ENCODE data around the gene ZNF407.
"Not testable (repeated sequence)": the region's sequence is repeated elsewhere in the genome, so short reads cannot be mapped to it uniquely, and the experiment has no call there.

ZNF407 gene

DNA sequence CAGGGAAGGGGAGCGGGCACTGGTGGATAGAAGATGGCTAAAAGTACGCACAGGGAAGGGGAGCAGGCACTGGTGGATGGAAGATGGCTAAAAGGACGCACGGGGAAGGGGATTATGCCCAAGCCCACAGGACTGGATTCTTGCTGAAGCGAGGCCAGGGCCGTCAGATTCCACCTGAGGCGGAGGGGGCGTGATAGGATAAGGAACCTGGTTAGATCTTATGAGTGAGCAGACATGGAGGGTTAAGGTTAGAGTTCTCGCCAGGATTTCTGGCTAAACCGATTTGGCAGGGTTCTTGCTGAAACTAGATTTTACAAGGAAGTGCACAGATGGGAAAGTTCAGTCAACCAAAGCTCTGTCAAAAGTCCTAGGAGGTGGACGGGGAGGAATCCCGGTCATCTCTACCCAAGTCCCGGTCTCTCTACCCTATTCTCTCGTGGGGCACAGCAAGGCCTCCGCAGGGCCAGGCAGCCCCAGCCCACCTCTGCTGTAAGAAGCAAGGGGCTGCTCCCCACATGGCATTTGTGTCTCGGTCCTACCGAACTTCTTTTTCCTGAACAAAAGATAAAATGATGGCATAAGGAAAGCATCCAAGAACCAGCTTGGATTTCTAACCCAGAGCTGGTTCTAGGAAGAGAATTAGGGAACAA is 470.5 kb downstream of the ZNF407 start:
- DNase-seq = no peak

DNA sequence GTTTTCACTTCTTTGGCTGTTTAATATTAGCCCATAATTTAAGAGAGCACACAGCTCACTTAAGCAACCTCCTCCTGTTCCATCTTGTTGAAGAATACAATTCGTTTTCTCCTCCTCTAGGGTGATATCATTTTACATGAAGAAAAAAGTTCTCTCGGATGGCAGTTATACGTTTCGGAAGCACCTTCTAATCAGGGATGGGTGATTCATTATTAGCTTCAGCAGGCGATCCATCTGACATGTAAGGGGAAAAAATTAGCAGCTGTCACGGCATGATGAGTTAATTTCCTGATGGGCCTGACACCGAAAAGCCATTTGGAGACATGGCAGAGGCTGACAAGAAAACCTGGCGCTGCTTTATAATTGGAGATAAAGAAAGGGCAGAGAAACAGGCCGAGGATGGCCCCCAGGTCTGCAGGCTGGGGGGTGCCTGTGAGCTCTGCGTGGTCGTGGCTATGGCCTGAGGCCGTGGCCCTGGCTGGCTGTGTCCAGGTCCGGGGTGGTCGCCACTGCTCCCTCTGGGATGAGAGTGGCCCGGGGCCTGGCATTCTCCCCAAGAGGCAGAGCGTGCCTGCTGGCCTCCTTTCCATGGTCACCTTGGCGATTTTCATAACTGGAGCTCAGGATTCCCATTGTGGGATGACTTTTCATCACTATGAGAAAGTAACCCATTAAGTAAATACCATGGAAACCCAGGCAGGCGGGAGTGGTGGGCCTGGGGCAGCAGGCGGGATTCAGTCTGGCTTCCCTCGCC is 471.2 kb downstream of the ZNF407 start:
- DNase-seq = no peak

DNA sequence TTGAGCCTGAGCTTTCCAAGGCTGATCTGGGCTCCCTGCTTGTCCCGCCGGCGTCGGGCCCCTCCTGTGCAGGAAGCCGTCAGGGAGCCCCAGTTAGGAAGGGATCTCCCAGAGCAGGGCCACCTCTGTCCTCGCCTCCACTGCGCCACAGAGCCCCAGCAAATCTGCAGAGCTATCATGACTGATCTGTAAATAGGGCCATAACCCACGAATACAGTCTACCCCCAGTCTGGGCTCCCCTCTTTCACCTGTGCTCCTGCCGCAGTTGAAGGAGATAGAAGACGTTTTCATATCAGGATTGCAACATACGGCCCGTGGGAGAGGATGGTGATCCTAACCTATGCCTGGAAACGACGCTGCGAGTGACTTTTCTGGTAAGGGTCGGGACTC is 472.6 kb downstream of the ZNF407 start:
- DNase-seq = no peak

DNA sequence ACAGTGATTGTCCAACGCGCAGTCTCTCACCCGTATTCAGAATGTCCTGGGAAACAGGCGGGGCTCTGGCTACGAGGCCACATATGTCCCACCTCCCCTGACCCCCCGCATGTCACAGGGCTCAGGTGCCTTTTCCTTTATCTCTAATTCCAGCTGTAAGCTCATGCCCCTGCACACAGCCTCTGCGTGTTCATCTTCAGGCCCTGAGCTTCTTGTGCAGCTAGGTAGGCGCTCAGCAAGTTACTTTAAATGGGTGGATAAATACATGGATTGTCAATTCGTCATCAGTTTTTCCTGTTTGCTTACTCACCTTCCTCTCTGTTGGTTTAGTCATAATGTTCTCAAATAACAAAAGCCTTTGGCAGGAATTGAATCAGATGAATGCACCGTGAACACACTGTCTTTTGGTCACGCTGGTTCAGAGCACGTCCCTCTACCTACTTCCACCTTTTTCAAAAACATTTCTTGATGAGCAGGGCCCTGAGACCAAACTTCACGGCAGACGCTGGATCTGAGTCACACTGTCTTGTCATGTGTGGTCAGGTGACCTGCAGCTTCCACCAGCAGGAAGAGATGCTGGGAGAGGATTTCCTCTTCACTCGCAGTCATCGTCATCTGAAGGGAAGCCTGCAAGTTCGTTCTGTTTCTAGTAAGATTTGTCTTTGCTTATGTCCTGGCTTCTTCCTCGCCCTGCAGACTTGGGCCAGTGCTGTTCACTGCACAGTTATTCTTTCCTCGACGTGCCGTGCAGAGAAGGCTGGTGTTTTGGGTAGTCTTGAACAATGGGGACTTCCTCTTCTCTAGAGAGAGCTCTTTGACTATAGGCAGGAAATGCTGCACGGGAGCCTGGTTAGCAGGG is 473.2 kb downstream of the ZNF407 start:
- DNase-seq = peak in 8 of 51 donors; percentile 9 to 57 (median 24)

DNA sequence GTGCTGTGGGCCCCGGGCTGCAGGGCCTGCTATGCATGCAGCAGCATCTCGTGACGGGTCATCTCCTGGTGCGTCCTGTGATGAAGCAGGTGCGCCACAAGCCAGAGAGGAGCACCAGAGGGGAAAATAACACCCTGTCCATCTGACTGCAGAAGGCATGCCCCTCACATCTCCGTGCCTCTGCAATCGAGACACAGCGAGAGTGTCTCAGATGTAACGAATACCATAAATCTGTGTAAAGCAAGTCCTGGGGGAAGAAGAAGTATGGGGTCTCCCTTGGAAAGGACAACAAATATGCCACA is 473.8 kb downstream of the ZNF407 start:
- DNase-seq = no peak

DNA sequence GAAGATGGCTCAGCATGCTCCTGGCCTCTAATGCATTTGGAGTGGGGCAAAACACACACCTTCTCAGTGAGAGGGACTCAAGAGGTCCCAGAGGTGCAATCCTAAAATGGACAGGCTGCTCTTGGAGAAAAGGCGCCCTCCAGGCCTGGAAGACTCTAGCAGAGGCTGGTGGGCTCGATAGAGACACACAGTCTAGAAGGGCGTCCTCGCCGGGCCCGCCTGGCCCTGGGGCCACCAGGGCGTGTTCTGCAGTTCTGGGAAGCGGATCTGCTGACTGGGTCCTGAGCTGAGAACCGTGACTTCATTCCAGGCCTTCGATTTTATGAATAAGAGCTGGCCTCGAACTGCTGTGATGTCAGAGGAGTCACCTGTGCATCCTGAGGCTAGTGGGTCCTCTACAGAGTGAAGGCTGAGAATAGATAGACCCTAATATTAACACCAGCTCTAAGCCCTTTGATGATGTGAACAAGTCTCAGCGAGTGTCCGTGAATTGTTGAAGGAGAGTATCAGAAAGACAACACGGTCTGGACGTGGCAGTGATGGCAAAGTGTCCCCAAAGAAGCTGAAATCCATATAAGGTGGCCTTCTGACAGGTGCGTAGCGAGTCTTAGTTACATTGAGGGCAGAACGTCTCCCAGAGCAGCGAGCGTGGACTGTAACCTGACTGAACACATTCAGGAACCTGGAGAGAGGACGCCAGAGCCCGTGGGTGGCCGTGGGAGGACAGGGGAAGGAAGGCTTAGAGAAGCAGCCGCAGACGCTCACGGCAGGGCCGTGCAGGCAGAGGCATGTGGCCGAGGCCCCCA is 474.4 kb downstream of the ZNF407 start:
- no peak for DNase-seq

DNA sequence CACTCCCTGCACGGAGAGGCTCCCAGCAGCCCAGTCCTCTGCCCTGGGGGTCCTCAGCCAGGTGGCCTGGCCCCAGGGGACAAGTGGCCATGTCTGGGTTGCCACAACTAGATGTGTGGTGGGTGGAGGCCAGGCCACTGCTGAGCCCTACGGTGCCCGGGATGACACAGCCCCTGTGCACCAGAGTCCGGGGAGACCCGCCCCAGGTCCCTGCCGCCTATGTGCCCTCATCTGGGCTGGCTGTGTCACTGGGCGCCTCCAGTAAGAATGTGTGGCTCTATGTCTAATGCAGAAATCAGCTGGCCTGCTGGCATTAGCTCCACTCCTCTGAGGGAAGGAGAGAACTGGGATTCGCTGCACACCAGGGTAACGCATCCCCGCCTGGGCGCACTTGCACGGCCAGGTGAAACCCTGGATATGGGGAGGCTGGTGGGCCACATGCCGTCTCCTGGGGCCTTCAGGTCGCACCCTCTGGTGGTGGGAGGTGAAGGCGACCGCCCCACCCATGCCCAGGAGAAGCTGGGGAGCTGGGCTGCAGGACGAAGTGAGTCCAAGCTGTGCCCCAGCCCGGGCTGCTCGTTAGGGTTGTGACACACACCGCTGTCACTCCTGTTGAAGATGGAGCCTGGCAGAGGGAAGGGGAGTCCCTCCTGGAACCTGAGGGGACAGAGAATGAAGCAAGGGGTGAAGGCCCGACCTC is 475.2 kb downstream of the ZNF407 start:
- no peak for DNase-seq

DNA sequence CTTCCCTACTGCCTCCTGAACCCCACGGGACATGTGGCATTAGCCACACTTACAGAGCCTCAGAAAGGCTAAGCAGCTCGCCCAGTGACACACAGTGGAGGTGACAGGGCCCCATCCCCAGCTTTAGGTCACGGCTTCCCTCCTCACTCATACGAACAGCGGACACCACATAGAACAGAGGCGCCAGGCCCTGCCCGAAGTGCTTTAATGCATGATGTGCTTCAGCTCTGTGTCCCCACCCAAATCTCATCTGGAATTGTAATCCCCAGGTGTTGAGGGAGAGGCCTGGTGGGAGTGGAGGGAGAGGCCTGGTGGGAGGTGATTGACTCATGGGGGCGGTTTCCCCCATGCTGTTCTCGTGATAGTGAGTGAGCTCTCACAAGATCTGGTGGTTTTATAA is 476.0 kb downstream of the ZNF407 start:
- no peak for DNase-seq

DNA sequence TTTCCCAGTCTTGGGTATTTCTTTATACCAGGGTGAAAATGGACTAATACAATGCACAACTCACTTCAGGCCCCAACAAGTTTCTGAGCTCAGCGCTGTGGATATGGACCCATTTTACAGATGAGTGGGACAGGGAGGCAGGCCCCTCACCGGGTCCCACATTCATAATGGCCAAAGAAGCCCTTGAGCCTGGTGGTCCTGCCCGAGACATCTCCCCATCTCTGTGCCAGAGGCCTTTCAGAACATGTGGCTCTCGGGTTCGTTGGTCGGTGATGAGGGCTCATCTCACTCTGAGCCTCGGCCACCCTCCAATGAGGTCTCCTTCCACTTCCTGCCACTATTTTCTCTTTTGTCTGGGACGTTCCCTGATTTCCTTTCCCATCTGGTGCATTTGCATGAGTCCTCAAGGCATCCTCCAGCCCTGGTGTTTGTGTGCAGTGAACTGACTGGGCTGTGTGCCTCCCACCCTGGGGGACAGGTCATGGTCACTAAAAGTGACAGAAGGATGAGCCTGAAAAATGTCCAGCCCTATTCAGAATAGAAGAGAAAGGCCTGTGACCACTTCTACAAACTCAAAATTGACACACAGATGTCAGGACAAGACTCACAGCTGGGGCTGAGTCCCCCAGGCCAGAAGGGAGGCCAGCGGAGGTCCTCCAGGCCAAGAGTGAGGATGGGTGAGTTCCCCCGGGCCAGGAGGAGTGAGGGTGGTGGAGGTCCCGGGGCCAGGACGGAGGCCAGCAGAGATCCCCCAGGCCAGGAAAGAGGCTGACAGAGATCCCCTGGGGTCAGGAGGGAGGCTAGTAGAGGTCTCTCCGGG is 476.7 kb downstream of the ZNF407 start:
- DNase-seq = no peak

DNA sequence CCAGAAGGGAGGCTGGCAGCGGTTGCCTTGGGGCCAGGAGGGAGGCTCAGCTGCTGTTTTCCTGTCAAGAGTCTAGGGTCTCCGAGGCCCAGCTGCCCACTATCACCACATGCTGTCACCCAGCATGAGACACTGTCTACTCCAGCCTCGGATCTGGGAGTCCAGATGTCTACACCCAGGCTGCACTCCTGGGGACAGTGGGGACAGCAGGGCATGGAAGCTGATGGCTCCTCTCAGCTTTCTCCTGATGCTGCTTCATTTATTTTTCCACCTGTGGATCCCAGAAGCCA is 477.3 kb downstream of the ZNF407 start:
- DNase-seq = no peak

DNA sequence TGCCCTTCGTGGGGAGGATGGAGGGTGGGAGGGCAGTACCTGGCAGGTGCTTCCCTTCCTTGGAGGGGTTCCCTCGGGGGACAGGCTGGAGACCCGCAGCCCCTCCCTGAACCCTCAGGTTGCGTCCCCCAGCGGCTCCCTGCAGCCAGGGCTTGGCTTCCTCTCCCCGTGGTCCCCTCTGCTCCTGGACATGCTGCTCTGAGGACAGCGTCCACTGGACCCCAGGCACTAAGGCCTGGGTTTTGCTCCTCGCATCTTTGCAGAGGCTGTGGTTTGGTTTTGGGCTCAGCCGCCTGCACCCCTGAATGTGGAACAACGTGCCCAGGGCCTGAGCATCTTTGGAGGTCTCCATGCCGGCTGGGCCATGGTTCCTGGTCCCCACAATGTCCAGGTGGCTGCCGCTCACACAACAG is 477.8 kb downstream of the ZNF407 start:
- no peak for DNase-seq

DNA sequence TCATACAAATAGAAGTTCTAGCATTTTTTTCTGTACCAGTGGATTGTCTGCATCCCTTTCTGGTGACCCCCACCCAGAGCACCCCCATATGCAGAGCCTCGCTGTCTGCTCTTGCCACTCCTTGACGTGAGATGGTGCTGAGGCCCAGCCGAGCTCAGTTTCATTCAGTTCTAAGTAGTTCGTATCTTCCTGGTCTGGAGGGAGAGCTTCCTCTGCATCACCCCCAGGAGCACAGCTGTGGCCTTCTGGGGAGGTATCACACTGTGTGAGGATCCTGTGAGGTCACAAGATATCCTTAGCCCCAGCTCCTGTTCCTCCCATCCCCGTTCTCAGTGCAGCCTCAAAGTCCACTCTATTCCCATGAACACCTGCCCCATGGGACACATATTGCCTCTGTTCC is 478.6 kb downstream of the ZNF407 start:
- no peak for DNase-seq

DNA sequence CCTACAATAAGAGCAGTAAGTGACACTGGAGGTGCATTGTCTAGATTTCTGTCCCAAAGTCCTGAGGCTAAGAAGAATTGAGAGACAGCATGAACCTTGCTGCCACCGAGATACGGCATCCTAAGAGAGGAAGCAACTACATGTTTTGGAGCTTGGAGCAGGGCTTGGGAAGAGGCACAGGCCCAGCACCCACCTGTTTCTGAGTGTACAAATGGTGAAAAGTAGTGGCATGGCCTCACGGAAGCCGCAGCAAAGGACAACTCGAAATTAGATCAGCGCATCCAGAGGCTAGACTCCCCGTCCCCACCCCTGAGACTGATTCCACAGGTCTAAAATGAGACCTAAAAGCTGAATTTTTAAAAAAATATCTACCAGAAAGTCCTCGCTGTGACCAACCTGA is 483.8 kb downstream of the ZNF407 start:
- DNase-seq = no peak

DNA sequence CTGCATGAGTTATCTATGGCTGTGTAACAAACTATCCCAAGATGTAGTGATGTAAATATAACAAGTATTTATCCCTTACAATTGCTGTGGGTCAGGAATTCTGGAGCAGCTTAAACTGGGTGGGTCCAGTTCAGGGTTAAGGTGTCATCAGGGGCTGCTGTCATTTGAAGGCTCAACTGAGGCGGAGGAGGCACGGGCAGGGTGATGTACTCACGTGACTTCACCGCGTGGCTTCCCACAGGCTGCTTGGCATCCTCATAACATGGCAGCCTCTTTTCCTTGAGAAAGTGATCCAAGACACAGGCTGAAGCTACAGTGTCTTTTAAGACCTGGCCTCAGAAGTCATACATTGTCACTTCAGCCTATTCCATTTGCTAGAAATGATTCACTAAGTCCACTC is 485.5 kb downstream of the ZNF407 start:
- no peak for DNase-seq

DNA sequence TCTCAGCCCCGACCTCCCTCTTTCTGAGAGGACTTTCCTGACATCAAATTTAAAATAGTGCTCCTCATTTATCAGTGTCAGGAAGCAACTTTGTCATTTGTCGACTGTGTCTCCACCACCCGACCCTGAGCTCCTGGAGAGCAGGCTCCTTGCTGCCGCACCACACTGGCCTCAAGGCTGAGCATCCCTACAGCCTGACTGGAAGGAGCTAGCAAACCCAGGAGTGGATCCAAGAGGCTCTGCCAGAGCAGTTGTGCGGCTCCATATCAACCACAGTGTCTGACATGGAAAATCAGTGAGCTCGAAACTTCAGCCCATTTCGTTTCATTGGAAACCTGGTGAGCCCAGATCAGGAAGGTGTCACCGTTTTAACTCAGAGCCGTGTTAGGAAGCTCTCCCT is 486.1 kb downstream of the ZNF407 start:
- DNase-seq = no peak

DNA sequence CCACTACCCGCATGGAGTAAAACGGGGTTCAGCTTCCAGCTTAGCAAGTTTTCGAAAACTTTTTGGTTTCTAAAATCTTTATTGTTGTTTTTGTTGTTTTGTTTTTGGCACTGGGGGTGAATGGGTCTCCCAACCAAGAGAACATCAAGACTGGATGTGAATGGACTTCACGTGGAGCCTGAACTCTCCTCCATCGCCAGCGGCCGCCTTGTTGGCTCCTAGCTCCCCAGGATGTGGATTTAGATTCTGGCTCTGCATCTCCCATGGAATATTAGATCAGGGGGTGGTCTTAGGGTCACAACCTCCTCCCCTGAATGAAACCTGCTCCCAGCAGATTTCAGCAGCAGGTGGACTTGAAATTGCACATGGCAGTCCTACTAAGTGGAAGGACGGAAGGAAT is 488.0 kb downstream of the ZNF407 start:
- not testable (repeated sequence) for DNase-seq

DNA sequence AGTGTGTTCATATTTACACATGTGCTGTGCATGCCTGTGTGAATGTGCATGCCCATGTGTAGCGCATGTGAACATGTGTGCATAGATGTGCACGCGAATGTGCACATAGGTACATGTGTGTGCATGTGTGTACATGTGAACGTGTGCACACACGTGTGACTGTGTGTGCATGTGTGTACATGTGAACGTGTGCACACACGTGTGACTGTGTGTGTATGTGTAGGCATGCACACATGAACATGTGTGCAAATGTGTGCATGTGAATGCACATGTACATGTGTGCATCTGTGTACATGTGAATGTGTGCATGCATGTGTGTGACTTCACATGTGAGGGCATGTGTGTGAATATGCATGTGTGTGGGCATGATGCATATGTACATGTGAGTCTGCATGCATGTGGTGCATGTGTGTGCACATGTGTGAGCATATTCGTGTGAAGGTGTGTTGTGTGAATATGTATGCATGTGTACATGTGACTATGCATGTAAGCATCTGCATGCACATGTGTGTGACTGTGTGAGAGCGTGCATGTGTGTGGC is 488.9 kb downstream of the ZNF407 start:
- no peak for DNase-seq

DNA sequence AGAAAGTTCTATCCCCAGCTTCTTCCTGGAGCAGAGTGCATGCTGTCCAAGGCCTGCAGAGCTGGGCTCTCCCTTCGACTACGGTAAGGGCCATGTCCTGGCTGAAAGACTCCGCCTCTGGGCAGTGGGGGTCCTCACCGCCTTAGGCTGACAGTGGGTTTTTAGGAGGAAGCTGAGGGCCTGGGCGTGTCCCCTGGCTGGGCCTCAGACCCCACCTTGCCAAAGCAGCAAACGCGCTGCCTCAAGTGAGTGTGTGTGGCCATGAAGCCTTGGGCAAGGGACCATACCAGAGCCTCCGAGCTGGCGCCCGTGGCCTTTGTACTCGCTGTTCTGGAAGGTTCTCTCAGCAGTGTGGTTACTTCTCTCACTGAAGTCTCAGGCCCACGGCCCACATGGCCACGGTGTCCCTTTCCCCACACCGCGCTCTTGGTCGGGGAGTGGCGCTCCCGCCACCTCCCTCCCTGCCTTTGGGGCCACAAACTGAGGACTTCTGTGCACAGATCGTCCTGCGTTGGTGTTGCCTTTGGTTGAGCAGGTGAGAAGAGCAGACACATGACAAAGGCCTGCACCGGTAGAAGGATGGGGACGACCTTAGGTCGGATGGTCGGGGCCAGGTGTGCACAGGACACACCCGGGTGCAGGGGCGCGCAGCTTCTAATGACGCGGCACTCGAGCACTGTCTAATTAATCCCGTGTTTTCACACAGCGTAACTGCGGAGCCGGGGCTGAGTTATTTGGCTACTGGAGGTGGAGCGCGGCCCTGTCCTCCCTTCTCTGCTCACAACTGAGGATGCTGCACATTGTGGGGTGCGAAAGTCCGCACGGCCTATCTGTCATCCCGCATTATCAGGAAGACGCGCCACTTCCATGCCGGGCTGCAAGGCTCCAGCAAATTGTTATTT is 489.7 kb downstream of the ZNF407 start:
- DNase-seq = no peak

DNA sequence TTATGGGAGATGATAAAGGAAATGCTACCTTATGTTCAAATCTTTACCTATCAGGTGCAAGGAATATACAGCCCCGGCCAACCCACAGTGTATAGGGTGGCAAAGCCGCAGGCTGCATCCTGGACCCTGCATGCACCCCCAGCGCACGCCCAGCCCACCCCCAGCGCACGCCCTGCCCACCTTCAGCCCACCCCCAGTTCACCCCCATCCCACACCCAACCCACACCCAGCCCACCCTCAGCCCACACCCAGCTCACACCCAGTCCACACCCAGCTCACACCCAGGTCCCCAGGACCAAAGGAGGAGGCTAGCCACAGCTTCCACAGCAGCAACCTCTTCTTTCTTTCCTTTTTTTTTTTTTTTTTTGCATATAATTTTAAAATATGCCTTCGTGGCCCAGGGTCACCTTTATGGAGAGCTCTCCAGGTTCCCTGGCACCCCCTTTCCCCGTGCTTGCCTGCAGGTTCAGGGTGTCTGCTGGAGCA is 490.4 kb downstream of the ZNF407 start:
- no peak for DNase-seq
